Adrenal gland (tissue), 12 donors: ENCODE results near the gene VRK1. TPM values are rescaled to one million over a fixed set of nuclear protein-coding genes. Genes with fewer than 3 reads are reported as not detected.
"Not testable (repeated sequence)": the region's sequence is repeated elsewhere in the genome, so short reads cannot be mapped to it uniquely, and the experiment has no call there.

ENCODE experiments used
- DNase-seq, 7 donors: peaks; one replicate each; pipeline ENCODE4 v3.0.0-alpha.2; 2019 to 2020
- H3K27ac ChIP-seq, 5 donors: fragments of 200-600 bp; sonication (generic) in 4 of 5; 1 replicate in 3 of 5; 2 replicates in 2 of 5; pipeline versions ENCODE4 v1.5.1 to v1.8.0; 2016 to 2020; ENCODE audit warnings: mild to moderate bottlenecking in 1 of 5
- H3K27me3 ChIP-seq: fragments of 200-600 bp; 2 replicates; pipeline ENCODE4 v1.8.0; 2021
- H3K36me3 ChIP-seq, 2 donors: fragments of 200-600 bp; replicated peaks in 1 of 2; 1 replicate in 1 of 2; 2 replicates in 1 of 2; pipeline versions ENCODE4 v1.5.1 to v1.8.0; 2018 to 2022
- H3K4me1 ChIP-seq, 2 donors: fragments of 200-600 bp; replicated peaks in 1 of 2; 1 replicate in 1 of 2; 2 replicates in 1 of 2; pipeline versions ENCODE4 v1.5.1 to v1.8.0; 2018 to 2021
- H3K4me3 ChIP-seq, 4 donors: fragments of 200-600 bp; sonication (generic) in 3 of 4; one replicate each; pipeline ENCODE4 v1.5.1; 2016 to 2018
- H3K9me3 ChIP-seq, 3 donors: fragments of 200-600 bp; sonication (generic) in 1 of 3; replicated peaks in 1 of 3; 1 replicate in 2 of 3; 2 replicates in 1 of 3; pipeline versions ENCODE4 v1.5.1 to v1.8.0; 2016 to 2021
- POLR2A ChIP-seq, 2 donors: fragments of 450-650 bp; IDR thresholded peaks; one replicate each; pipeline ENCODE4 v1.6.1; 2017; ENCODE audit warnings: antibody characterized with exemption in 2 of 2, mild to moderate bottlenecking in 2 of 2, moderate library complexity in 1 of 2
- WGBS, 4 donors: extraction: QIAGEN DNeasy Blood & Tissue Kit in 2 of 4; methylation state at CpG; one replicate each; pipeline versions ENCODE4 v1.1.5 to v1.1.7; 2013 to 2017; 5-methylcytosine and 5-hydroxymethylcytosine counted together
- intact Hi-C, 2 donors: fragments of 100-400 bp; cut with DNase I; formaldehyde crosslinking; loops; one replicate each; pipeline versions ENCODE4 v1.14.1 to v1.15.0; 2022 to 2023
- polyA plus RNA-seq, 3 donors: library from polyadenylated mRNA; stranded (reverse); fragments of 200-250 nt in 2 of 3; fragments of 350-450 nt in 1 of 3; fragmentation: Illumina TruSeq in 1 of 3; extraction: RNeasy Lipid Tissue Mini Kit (QIAGEN cat#74804) in 1 of 3; gene quantifications; one replicate each; pipeline ENCODE4 v1.2.3, GENCODE V29; 2013 to 2014
- total RNA-seq, 9 donors: library from RNA; depleted of rRNA in 4 of 9; stranded (reverse); fragments of >200 nt in 4 of 9; fragments of 120-200 nt in 1 of 9; fragmentation: NEBNext Ultra II Directional in 1 of 9; extraction: Animal tissue kit (Norgen Biotek cat#: 25700) in 1 of 9; gene quantifications; one replicate each; pipeline versions ENCODE4 v1.1.0 to v1.2.4, GENCODE V29; 2013 to 2023
- TF ChIP-seq, protein P1 (sequence below), 6 experiments: fragments of 450-650 bp in 4 of 6; fragments of 200-600 bp in 2 of 6; sonication (generic) in 1 of 6; IDR thresholded peaks; 1 replicate in 5 of 6; 2 replicates in 1 of 6; pipeline versions ENCODE4 v1.5.1 to v1.8.0; 2016 to 2021; ENCODE audit warnings: antibody characterized with exemption in 6 of 6, mild to moderate bottlenecking in 2 of 6, moderate library complexity in 1 of 6
- donor health status: healthy with polysubstance abuse.
- donor health status: Bipolar disorder and iron deficiency.
- donor health status: DM: yes; HTN: yes; CAD: no.
- donor health status: DM: no; HTN: no; CAD: no.
- donor health status: DM: no; HTN: no; CAD: no.
- donor health status: DM: yes; HTN: yes; CAD: no.

Gene VRK1
- total and polyA plus RNA-seq, 12 donors, result 2.9 to 25.5 (median 7.0) TPM

DNA sequence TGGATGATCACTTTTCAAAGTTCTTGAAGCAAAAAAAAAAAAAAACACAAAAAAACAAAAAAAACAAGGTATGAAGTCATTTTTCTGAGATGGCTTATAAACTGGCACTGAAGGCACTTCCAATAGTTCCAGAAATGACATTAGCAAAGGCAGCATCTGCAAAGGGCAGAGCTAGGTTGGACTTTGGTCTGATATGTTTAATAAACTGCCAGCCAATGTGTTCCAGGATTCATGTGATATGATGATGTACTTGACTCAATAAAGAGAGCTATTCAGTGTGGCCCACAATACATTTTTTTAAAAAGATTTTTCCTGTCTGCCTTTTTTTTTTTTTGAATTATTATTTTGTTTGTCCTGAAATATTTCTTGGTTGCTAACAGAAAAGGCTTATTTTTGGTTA lies 79.6 kb downstream of the VRK1 start:
- H3K9me3 ChIP-seq, result no peaks in the 10 kb centered on the region
- H3K4me1 ChIP-seq, result no peaks in the 10 kb centered on the region
- DNase-seq, result no peak
- H3K27me3 ChIP-seq, result no peaks in the 10 kb centered on the region
- TF ChIP-seq POLR2A (IDR thresholded peaks at IDR 0.05), result no peak
- TF ChIP-seq, protein P1, sequence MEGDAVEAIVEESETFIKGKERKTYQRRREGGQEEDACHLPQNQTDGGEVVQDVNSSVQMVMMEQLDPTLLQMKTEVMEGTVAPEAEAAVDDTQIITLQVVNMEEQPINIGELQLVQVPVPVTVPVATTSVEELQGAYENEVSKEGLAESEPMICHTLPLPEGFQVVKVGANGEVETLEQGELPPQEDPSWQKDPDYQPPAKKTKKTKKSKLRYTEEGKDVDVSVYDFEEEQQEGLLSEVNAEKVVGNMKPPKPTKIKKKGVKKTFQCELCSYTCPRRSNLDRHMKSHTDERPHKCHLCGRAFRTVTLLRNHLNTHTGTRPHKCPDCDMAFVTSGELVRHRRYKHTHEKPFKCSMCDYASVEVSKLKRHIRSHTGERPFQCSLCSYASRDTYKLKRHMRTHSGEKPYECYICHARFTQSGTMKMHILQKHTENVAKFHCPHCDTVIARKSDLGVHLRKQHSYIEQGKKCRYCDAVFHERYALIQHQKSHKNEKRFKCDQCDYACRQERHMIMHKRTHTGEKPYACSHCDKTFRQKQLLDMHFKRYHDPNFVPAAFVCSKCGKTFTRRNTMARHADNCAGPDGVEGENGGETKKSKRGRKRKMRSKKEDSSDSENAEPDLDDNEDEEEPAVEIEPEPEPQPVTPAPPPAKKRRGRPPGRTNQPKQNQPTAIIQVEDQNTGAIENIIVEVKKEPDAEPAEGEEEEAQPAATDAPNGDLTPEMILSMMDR (IDR thresholded peaks at IDR 0.05), result no peak
- intact Hi-C loops, result no loop called here
- no peak overlapping the region for H3K27ac ChIP-seq
- H3K4me3 ChIP-seq, result no peak overlapping the region
- no peaks in the 10 kb centered on the region for H3K36me3 ChIP-seq

DNA sequence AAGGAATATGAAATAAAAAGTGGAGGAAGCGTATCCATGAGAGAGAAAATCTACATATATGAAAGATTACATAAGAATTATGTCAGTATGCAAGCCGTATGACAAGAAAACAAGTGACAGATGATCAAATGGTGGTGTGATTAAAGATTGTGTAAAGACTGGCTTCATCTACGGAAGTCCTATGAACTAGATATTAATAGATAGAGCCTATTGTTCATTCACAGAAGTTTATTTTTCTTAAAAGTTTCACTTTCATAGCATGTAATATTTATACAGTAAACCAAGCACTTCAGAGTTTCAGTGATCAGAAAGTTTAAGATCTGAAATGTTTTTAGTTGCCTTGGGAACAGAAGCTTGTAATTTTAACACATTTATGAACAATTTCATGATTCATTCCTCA lies 84.5 kb downstream of the VRK1 start:
- TF ChIP-seq, protein P1 (IDR thresholded peaks at IDR 0.05), result no peak
- no peak for TF ChIP-seq POLR2A (IDR thresholded peaks at IDR 0.05)
- DNase-seq, result no peak
- no peaks in the 10 kb centered on the region for H3K27me3 ChIP-seq
- H3K27ac ChIP-seq, result no peak overlapping the region
- WGBS, 4 donors, result 88 to 94% (median 91%) methylated on average over 3 of the region's 3 CpGs
- H3K4me1 ChIP-seq, result no peaks in the 10 kb centered on the region
- H3K4me3 ChIP-seq, result no peak overlapping the region
- intact Hi-C loops, result no loop called here
- no peaks in the 10 kb centered on the region for H3K9me3 ChIP-seq
- H3K36me3 ChIP-seq, result no peaks in the 10 kb centered on the region

DNA sequence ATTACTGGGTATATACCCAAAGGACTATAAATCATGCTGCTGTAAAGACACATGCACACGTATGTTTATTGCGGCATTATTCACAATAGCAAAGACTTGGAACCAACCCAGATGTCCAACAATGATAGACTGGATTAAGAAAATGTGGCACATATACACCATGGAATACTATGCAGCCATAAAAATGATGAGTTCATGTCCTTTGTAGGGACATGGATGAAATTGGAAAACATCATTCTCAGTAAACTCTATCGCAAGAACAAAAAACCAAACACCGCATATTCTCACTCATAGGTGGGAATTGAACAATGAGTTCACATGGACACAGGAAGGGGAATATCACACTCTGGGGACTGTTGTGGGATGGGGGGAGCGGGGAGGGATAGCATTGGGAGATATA lies 86.8 kb downstream of the VRK1 start:
- H3K27me3 ChIP-seq, H3K4me3 ChIP-seq, H3K27ac ChIP-seq, H3K4me1 ChIP-seq, intact Hi-C loops, H3K9me3 ChIP-seq, DNase-seq, H3K36me3 ChIP-seq: not testable (repeated sequence)
- WGBS, 4 donors, result 94 to 100% (median 96%) methylated on average over 5 of the region's 5 CpGs

DNA sequence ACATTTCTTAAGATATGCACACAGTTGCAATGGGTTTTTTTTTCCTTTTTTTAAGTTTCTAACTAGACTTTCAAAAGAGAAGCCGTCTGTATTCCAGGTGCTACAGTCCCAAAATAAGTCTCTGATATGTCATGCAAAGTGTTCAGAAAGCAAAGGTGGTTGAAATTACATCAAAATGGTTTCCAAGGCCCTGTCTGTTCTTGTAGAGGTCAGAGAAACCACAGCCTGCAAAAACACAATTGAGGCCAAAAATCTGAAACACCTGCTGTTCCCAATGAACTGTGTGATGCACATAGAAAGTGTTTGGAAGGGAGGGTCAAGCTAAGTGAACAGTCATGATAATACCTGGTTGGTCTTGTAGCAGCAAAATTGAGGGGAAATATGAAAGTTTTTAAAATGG lies 91.0 kb downstream of the VRK1 start:
- no peaks in the 10 kb centered on the region for H3K4me1 ChIP-seq
- intact Hi-C loops, result no loop called here
- TF ChIP-seq, protein P1 (IDR thresholded peaks at IDR 0.05), result no peak
- no peak for TF ChIP-seq POLR2A (IDR thresholded peaks at IDR 0.05)
- no peaks in the 10 kb centered on the region for H3K27me3 ChIP-seq
- no peaks in the 10 kb centered on the region for H3K9me3 ChIP-seq
- no peaks in the 10 kb centered on the region for H3K36me3 ChIP-seq
- no peak for DNase-seq
- 88 to 97% (median 95%) methylated on average over 1 of the region's 1 CpG for WGBS, 4 donors
- H3K27ac ChIP-seq, result no peak overlapping the region
- H3K4me3 ChIP-seq, result no peak overlapping the region

- Histone ChIP-seq H3K36me3 (no peaks in the 10 kb centered on the region), H3K4me3 (no peak overlapping the region), H3K9me3 (no peaks in the 10 kb centered on the region), H3K27ac (no peak overlapping the region), H3K4me1 (no peaks in the 10 kb centered on the region), H3K27me3 (no peaks in the 10 kb centered on the region)
- TF ChIP-seq, protein P1 (IDR thresholded peaks at IDR 0.05), result no peak
- WGBS, 4 donors, result 86 to 97% (median 88%) methylated on average over 3 of the region's 3 CpGs
- DNase-seq, result no peak
- intact Hi-C loops, result no loop called here
Observed at GRCh38 chr14:96888593-96888992, 91.4 kb downstream of the VRK1 start.
